Urinary bladder (tissue), 4 donors: ENCODE results near the gene CLDN6. TPM values are rescaled to one million over a fixed set of nuclear protein-coding genes. Genes with fewer than 3 reads are reported as not detected.

ENCODE experiments used
- DNase-seq: peaks from one replicate; pipeline ENCODE4 v3.0.0-alpha.2; 2015; ENCODE audit errors: extremely low spot score
- H3K27ac ChIP-seq: one replicate; pipeline ENCODE4 v1.5.1; 2013; ENCODE audit warnings: low read depth, mild to moderate bottlenecking, moderate library complexity
- H3K36me3 ChIP-seq: one replicate; pipeline ENCODE4 v1.6.1; 2013; ENCODE audit warnings: mild to moderate bottlenecking, moderate library complexity; ENCODE audit not compliant: insufficient read depth
- H3K4me1 ChIP-seq: one replicate; pipeline ENCODE4 v1.6.1; 2013; ENCODE audit warnings: mild to moderate bottlenecking, moderate library complexity; ENCODE audit not compliant: insufficient read depth
- H3K4me3 ChIP-seq: one replicate; pipeline ENCODE4 v1.5.1; 2013; ENCODE audit warnings: low read depth, low read length
- WGBS: extraction: QIAGEN DNeasy Blood & Tissue Kit; methylation state at CpG from one replicate; pipeline ENCODE4 v1.1.7; 2013; 5-methylcytosine and 5-hydroxymethylcytosine counted together
- polyA plus RNA-seq: library from polyadenylated mRNA; stranded (reverse); fragments of 200-250 nt; gene quantifications from one replicate; pipeline ENCODE4 v1.2.3, GENCODE V29; 2013
- small RNA-seq: library from RNA; depleted of rRNA; stranded (forward); fragments of <200 nt; gene quantifications from one replicate; pipeline ENCODE3, GENCODE V24; 2014
- total RNA-seq: library from RNA; depleted of rRNA; stranded (reverse); fragments of >200 nt; gene quantifications from one replicate; pipeline ENCODE4 v1.2.3, GENCODE V29; 2014
- donor health status: healthy with polysubstance abuse.
- donor health status: healthy.

Gene CLDN6
- total and polyA plus RNA-seq, 2 donors = not detected

- no peak for DNase-seq
- peak overlapping the region; percentile 74 for H3K4me3 ChIP-seq
- WGBS = 18% methylated on average over 18 of the region's 18 CpGs
- no peaks in the 10 kb centered on the region for H3K36me3 ChIP-seq
- H3K4me1 ChIP-seq = peaks cover 7% of the 10 kb centered on the region
- H3K27ac ChIP-seq = no peak overlapping the region
These were observed 49.6 kb downstream of the CLDN6 start for GRCh38 chr16:2968368-2968737.

DNA sequence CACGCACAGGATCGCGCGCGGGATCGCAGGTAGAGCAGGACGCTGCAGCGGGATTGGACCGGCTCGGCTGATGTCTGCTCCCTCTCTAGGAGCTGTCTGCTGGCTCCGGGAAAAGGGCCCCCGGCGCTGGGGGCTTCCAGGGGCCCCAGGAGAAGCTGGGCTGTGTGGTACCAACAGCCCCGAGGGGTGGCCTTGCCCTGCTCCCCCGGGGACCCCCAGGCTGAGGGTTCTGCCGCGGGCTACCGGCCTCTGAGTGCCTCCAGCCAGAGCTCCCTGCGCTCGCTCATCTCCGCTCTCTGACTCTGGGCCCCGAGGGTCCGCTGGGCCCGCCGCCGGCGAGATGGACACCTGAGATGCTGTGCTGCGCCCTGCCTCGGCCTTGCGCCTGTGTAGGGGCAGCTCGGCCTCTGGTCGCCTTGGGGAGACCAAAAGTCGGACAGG, 50.2 kb downstream of the CLDN6 start:
- Histone ChIP-seq H3K4me1 (peaks cover 7% of the 10 kb centered on the region), H3K27ac (no peak overlapping the region), H3K4me3 (no peak overlapping the region), H3K36me3 (no peaks in the 10 kb centered on the region)
- DNase-seq = no peak
- WGBS = 50% methylated on average over 33 of the region's 33 CpGs

- Histone ChIP-seq H3K4me1 (peaks cover 7% of the 10 kb centered on the region), H3K4me3 (no peak overlapping the region), H3K36me3 (no peaks in the 10 kb centered on the region), H3K27ac (no peak overlapping the region)
- 6% methylated on average over 51 of the region's 51 CpGs for WGBS
- DNase-seq = no peak
These were observed 50.8 kb downstream of the CLDN6 start for GRCh38 chr16:2967211-2967631.

DNA sequence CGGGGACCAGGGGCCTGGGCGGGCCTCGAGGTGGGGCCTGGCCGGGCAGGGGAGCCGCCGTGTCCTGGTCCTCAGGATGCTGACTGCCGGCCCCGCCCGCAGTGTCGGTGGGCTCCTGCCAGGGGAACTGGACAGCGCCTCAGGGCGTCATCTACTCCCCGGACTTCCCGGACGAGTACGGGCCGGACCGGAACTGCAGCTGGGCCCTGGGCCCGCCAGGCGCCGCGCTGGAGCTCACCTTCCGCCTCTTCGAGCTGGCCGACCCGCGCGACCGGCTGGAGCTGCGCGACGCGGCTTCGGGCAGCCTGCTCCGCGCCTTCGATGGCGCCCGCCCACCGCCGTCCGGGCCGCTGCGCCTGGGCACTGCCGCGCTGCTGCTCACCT, 51.2 kb downstream of the CLDN6 start:
- Histone ChIP-seq H3K4me3 (no peak overlapping the region), H3K4me1 (peaks cover 7% of the 10 kb centered on the region), H3K27ac (no peak overlapping the region), H3K36me3 (no peaks in the 10 kb centered on the region)
- no peak for DNase-seq
- WGBS = 2% methylated on average over 46 of the region's 46 CpGs

GRCh38 chr16:2966043-2966807, 51.8 kb downstream of the CLDN6 start:
- no peak for DNase-seq
- Histone ChIP-seq H3K27ac (no peak overlapping the region), H3K36me3 (no peaks in the 10 kb centered on the region), H3K4me3 (no peak overlapping the region), H3K4me1 (peaks cover 7% of the 10 kb centered on the region)
- WGBS = 50% methylated on average over 39 of the region's 39 CpGs

Small RNA genes within 50 kb of the gene (small RNA-seq; reads per million reads assigned to genes)
- gene LINC00514 = not detected

Other genes starting within 250 kb of the CLDN6 start
- 62.9 TPM for gene ELOB, start 240.9 kb downstream of the CLDN6 start, total RNA-seq
- gene ELOB, start 240.9 kb downstream of the CLDN6 start, polyA plus RNA-seq = 399 TPM
- gene PRSS33, start 230.6 kb downstream of the CLDN6 start, total RNA-seq = not detected
- gene PRSS33, start 230.6 kb downstream of the CLDN6 start, polyA plus RNA-seq = not detected
- gene PRSS41, start 219.7 kb downstream of the CLDN6 start, total RNA-seq = not detected
- gene PRSS41, start 219.7 kb downstream of the CLDN6 start, polyA plus RNA-seq = not detected
- gene PRSS21, start 200.9 kb downstream of the CLDN6 start, total RNA-seq = not detected
- 0.11 TPM for gene PRSS21, start 200.9 kb downstream of the CLDN6 start, polyA plus RNA-seq
- gene ZG16B, start 187.9 kb downstream of the CLDN6 start, total RNA-seq = 2.4 TPM
- 5.1 TPM for gene ZG16B, start 187.9 kb downstream of the CLDN6 start, polyA plus RNA-seq
- gene PRSS22, start 160.0 kb downstream of the CLDN6 start, total RNA-seq = 3.0 TPM
- 5.6 TPM for gene PRSS22, start 160.0 kb downstream of the CLDN6 start, polyA plus RNA-seq
- gene FLYWCH2, start 135.0 kb downstream of the CLDN6 start, total RNA-seq = 15.6 TPM
- 49.9 TPM for gene FLYWCH2, start 135.0 kb downstream of the CLDN6 start, polyA plus RNA-seq
- gene FLYWCH1, start 106.3 kb downstream of the CLDN6 start, total RNA-seq = 11.4 TPM
- gene FLYWCH1, start 106.3 kb downstream of the CLDN6 start, polyA plus RNA-seq = 38.0 TPM
- 0.11 TPM for gene KREMEN2, start 53.9 kb downstream of the CLDN6 start, total RNA-seq
- not detected for gene KREMEN2, start 53.9 kb downstream of the CLDN6 start, polyA plus RNA-seq
- gene PAQR4, start 48.8 kb downstream of the CLDN6 start, total RNA-seq = 4.5 TPM
- 5.1 TPM for gene PAQR4, start 48.8 kb downstream of the CLDN6 start, polyA plus RNA-seq
- gene PKMYT1, start 37.7 kb downstream of the CLDN6 start, total RNA-seq = 2.5 TPM
- gene PKMYT1, start 37.7 kb downstream of the CLDN6 start, polyA plus RNA-seq = 1.1 TPM
- gene CLDN9, start 5.3 kb downstream of the CLDN6 start, total RNA-seq = not detected
- gene CLDN9, start 5.3 kb downstream of the CLDN6 start, polyA plus RNA-seq = 0.04 TPM
- 20.1 TPM for gene TNFRSF12A, start 2.2 kb upstream of the CLDN6 start, total RNA-seq
- 16.2 TPM for gene TNFRSF12A, start 2.2 kb upstream of the CLDN6 start, polyA plus RNA-seq
- 29.1 TPM for gene HCFC1R1, start 5.8 kb upstream of the CLDN6 start, total RNA-seq
- 91.8 TPM for gene HCFC1R1, start 5.8 kb upstream of the CLDN6 start, polyA plus RNA-seq
- 9.8 TPM for gene THOC6, start 5.9 kb upstream of the CLDN6 start, total RNA-seq
- 22.8 TPM for gene THOC6, start 5.9 kb upstream of the CLDN6 start, polyA plus RNA-seq
- 7.2 TPM for gene BICDL2, start 18.8 kb upstream of the CLDN6 start, total RNA-seq
- gene BICDL2, start 18.8 kb upstream of the CLDN6 start, polyA plus RNA-seq = 8.3 TPM
- 0.32 TPM for gene MMP25, start 28.4 kb upstream of the CLDN6 start, total RNA-seq
- gene MMP25, start 28.4 kb upstream of the CLDN6 start, polyA plus RNA-seq = 0.82 TPM
- 18.1 TPM for gene IL32, start 47.5 kb upstream of the CLDN6 start, total RNA-seq
- 28.0 TPM for gene IL32, start 47.5 kb upstream of the CLDN6 start, polyA plus RNA-seq
- gene ZSCAN10, start 81.1 kb upstream of the CLDN6 start, total RNA-seq = not detected
- gene ZSCAN10, start 81.1 kb upstream of the CLDN6 start, polyA plus RNA-seq = not detected
- 8.9 TPM for gene ZNF205, start 94.4 kb upstream of the CLDN6 start, total RNA-seq
- 16.4 TPM for gene ZNF205, start 94.4 kb upstream of the CLDN6 start, polyA plus RNA-seq
- gene ZNF213, start 116.8 kb upstream of the CLDN6 start, total RNA-seq = 4.0 TPM
- 16.0 TPM for gene ZNF213, start 116.8 kb upstream of the CLDN6 start, polyA plus RNA-seq
- not detected for gene OR1F1, start 170.0 kb upstream of the CLDN6 start, total RNA-seq
- gene OR1F1, start 170.0 kb upstream of the CLDN6 start, polyA plus RNA-seq = not detected
- gene ZNF200, start 217.0 kb upstream of the CLDN6 start, total RNA-seq = 15.2 TPM
- 5.2 TPM for gene ZNF200, start 217.0 kb upstream of the CLDN6 start, polyA plus RNA-seq
- gene MEFV, start 238.4 kb upstream of the CLDN6 start, total RNA-seq = 0.58 TPM
- gene MEFV, start 238.4 kb upstream of the CLDN6 start, polyA plus RNA-seq = 0.80 TPM